Neutrophil (primary cell): ENCODE data around the gene AACS.

Source experiments
- H3K27ac ChIP-seq: fragments of 200-600 bp; sonication (generic); 2 replicates; pipeline ENCODE4 v1.5.1; 2016; ENCODE audit warnings: mild to moderate bottlenecking, moderate library complexity
- H3K27me3 ChIP-seq: fragments of 200-600 bp; sonication (generic); 2 replicates; pipeline ENCODE4 v1.6.0; 2016; ENCODE audit warnings: mild to moderate bottlenecking
- H3K36me3 ChIP-seq: fragments of 200-600 bp; sonication (generic); 2 replicates; pipeline ENCODE4 v1.5.1; 2017
- H3K4me1 ChIP-seq, 2 experiments: fragments of 200-600 bp in 1 of 2; sonication (generic) in 1 of 2; 1 replicate in 1 of 2; 2 replicates in 1 of 2; pipeline versions ENCODE4 v1.5.1 to v1.6.1; 2013 to 2016; ENCODE audit warnings: low read depth in 1 of 2, low read length in 1 of 2, mild to moderate bottlenecking in 1 of 2, moderate library complexity in 1 of 2; ENCODE audit not compliant: control insufficient read depth in 1 of 2, insufficient read depth in 1 of 2
- H3K4me3 ChIP-seq, 2 experiments: fragments of 200-600 bp in 1 of 2; sonication (generic) in 1 of 2; 1 replicate in 1 of 2; 2 replicates in 1 of 2; pipeline ENCODE4 v1.5.1; 2013 to 2016; ENCODE audit warnings: low read depth in 1 of 2, low read length in 1 of 2, mild to moderate bottlenecking in 1 of 2, moderate library complexity in 1 of 2
- H3K9me3 ChIP-seq: fragments of 200-600 bp; sonication (generic); 2 replicates; pipeline ENCODE4 v1.5.1; 2016
- TF ChIP-seq, protein P1 (sequence below): fragments of 200-600 bp; sonication (generic); IDR thresholded peaks from 2 replicates; pipeline ENCODE4 v1.5.1; 2016; ENCODE audit warnings: antibody characterized with exemption

Gene AACS

DNA sequence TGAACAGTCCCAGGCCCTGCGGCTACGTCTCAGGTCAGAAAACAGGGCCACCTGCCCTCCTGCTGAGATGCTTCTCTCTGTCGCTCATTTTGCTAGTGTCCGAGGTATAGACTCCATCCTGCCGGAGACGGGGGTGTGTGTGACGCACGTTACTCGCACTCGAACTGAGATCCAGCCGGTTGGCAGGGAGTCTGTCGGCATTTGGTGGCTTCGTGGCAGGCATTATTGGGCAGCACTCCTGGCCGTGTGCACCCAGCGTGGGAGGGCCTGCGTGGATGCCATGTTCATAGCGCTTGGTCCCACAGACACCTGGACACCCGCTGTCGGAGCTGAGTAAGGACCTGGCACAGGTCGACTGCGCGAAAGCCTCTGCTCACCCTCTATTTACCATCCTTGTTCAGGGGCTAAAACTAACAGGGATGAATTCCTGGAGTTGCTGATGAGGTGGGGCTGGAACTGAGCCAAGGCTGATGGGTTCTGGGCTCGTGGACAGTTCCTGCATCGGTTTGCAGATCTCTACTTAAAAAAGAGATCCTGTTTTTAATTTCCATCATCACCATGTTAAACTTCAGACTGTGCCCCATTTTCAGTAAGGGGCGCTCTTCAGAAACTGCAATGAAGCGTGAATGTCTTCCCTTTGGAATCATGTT is 28.6 kb downstream of the AACS start:
- H3K9me3 ChIP-seq: no peaks in the 10 kb centered on the region
- no peaks in the 10 kb centered on the region for H3K4me1 ChIP-seq
- H3K27ac ChIP-seq: no peak overlapping the region
- TF ChIP-seq, protein P1, sequence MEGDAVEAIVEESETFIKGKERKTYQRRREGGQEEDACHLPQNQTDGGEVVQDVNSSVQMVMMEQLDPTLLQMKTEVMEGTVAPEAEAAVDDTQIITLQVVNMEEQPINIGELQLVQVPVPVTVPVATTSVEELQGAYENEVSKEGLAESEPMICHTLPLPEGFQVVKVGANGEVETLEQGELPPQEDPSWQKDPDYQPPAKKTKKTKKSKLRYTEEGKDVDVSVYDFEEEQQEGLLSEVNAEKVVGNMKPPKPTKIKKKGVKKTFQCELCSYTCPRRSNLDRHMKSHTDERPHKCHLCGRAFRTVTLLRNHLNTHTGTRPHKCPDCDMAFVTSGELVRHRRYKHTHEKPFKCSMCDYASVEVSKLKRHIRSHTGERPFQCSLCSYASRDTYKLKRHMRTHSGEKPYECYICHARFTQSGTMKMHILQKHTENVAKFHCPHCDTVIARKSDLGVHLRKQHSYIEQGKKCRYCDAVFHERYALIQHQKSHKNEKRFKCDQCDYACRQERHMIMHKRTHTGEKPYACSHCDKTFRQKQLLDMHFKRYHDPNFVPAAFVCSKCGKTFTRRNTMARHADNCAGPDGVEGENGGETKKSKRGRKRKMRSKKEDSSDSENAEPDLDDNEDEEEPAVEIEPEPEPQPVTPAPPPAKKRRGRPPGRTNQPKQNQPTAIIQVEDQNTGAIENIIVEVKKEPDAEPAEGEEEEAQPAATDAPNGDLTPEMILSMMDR: no peak
- no peaks in the 10 kb centered on the region for H3K36me3 ChIP-seq
- no peaks in the 10 kb centered on the region for H3K27me3 ChIP-seq
- H3K4me3 ChIP-seq: no peak overlapping the region

DNA sequence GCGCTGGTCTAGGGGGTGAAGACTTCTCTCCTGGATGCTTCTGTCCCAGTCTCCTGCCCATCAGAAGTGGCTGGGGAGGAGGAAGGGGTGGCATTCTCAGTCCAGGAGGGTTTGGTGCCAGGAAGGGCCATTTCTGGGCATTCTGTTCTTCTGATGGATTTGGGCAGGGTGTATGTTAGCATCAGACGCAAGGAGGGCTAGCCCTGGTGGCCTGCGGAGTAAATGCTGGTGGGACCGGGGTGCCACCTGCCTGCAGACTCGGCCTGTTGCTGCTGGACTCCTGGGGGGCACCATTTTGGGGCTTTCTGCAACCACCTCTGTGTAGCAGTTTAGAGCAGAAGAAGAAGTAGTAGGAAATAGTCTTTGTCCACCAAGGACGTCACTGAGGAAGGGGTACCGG is 31.7 kb downstream of the AACS start:
- Histone ChIP-seq H3K9me3 (no peaks in the 10 kb centered on the region), H3K4me3 (no peak overlapping the region), H3K27me3 (no peaks in the 10 kb centered on the region), H3K36me3 (no peaks in the 10 kb centered on the region), H3K4me1 (no peaks in the 10 kb centered on the region), H3K27ac (no peak overlapping the region)
- TF ChIP-seq, protein P1: no peak

DNA sequence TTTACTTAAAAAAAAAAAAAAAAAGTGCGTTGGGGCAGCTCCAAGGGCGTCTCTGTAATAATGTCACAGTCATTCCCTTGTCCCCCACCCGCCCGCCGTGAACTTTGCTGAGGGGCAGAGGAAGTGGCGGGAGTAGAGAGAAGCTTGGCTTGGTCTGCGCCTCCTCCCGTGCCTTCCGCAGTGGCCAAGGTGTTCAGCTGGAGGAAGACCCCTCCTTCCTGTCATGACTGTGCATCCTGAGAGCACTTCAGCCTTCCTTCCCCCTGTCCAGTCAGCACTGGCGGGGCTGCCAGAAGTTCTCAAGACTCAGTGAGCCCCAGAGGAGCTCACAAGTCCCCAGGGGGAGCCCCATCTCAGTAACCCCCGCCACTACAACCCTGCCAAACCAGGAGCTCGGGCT is 32.2 kb downstream of the AACS start:
- no peaks in the 10 kb centered on the region for H3K9me3 ChIP-seq
- H3K4me3 ChIP-seq: no peak overlapping the region
- no peak overlapping the region for H3K27ac ChIP-seq
- H3K4me1 ChIP-seq: no peaks in the 10 kb centered on the region
- no peaks in the 10 kb centered on the region for H3K36me3 ChIP-seq
- no peaks in the 10 kb centered on the region for H3K27me3 ChIP-seq
- TF ChIP-seq, protein P1: no peak

DNA sequence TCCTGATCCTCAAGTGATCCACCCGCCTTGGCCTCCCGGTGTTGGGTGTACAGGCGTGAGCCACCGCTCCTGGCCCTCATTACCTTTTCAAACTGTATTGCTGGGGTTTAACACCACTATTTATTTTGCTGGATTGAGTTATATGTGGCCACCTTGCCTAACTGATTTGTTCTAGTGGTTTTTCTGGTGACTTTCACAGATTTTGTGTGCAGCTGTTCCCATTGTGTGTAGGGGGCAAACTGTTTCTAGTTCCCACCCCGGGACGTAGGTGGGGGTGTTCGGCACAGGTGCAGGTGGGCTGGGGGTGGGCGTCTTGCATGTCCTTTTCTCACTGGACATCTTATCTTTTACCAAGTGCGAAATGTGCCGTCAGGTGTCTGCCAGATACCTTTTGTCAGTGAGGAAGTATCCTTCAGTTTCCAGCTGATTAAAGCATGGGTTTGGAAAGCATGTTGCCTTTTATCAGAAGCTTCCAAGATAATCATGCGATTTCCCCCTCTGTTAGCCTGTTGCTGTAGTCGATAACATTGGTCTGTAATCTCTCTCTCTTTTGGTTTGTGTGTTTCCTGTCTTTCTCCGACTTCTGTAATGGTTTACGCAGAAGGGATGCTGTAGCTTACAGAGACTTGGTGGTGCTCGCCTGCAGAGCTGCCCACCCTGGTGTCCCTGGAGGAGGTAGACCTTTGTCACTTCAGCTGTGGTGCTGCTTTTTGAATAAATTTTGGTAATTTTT is 33.6 kb downstream of the AACS start:
- Histone ChIP-seq H3K4me3 (no peak overlapping the region), H3K27ac (no peak overlapping the region), H3K27me3 (no peaks in the 10 kb centered on the region), H3K36me3 (no peaks in the 10 kb centered on the region), H3K4me1 (no peaks in the 10 kb centered on the region), H3K9me3 (no peaks in the 10 kb centered on the region)
- TF ChIP-seq, protein P1: no peak

DNA sequence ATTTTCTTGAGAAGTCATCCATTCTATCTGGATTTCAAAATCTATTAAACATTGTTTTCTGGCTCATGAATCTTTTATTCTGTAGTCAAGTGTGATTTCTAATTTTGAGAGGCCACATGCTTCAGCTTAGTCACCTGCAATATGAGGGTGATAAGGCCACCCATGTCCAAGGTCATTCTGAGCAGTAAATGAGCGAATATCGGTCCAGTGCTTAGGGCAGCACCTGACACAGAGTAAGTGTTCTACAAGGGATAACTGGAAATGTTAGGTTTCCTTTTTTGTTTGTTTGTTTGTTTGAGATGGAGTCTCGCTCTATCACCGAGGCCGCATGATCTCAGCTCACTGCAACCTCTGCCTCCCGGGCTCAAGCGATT is 34.2 kb downstream of the AACS start:
- H3K4me3 ChIP-seq: no peak overlapping the region
- H3K9me3 ChIP-seq: no peaks in the 10 kb centered on the region
- no peaks in the 10 kb centered on the region for H3K4me1 ChIP-seq
- no peaks in the 10 kb centered on the region for H3K36me3 ChIP-seq
- TF ChIP-seq, protein P1: no peak
- H3K27me3 ChIP-seq: no peaks in the 10 kb centered on the region
- no peak overlapping the region for H3K27ac ChIP-seq
